ENCODE measurements around the gene PIK3R5.

The PIK3R5 gene

DNA sequence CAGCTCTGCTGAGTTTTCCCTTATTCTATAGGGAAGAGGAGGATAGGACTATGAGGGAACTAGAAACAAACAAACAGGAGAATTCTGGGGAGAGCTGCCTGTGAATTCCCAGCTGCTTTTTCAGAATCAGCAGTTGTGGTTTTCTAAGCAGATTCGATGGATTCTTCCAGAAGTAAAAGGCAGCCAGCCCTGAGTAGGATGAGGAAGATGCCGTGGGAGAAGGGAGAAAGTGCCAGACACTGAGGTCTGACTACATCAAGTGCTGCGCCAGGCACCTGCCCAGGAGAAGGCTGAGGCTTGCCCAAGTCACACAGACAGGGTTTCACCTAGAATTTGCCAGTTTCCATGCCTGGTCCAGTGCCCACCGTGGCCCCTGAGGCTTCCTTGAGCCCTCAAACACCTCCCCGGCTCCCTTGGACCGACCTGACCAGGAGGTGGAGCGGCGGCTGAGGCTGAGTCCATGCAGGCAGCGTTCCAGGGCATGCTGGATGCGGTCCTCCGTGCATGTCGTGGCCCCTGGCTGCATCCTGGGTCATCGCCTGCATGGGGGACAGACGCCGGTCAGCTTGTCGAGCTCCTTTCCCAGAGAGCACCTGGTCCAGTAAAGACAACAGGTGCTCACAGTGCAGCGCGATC is 54.4 kb downstream of the PIK3R5 start:
- Mint-ChIP-seq H3K9me3 (no peaks in the 10 kb centered on the region), H3K36me3 (ENCODE audit: insufficient read depth) (peaks cover 38% of the 10 kb centered on the region), H3K27ac (ENCODE audit: low read depth) (peak overlapping the region; percentile 91), H3K27me3 (no peaks in the 10 kb centered on the region), H3K4me1 (peaks cover 50% of the 10 kb centered on the region), H3K4me3 (no peak overlapping the region)
- ATAC-seq (replicated peaks; ENCODE audit: extremely low read depth, poor library complexity, severe bottlenecking) (no peak), DNase-seq (ENCODE audit: low spot score in 2 of 2) (no peak)

DNA sequence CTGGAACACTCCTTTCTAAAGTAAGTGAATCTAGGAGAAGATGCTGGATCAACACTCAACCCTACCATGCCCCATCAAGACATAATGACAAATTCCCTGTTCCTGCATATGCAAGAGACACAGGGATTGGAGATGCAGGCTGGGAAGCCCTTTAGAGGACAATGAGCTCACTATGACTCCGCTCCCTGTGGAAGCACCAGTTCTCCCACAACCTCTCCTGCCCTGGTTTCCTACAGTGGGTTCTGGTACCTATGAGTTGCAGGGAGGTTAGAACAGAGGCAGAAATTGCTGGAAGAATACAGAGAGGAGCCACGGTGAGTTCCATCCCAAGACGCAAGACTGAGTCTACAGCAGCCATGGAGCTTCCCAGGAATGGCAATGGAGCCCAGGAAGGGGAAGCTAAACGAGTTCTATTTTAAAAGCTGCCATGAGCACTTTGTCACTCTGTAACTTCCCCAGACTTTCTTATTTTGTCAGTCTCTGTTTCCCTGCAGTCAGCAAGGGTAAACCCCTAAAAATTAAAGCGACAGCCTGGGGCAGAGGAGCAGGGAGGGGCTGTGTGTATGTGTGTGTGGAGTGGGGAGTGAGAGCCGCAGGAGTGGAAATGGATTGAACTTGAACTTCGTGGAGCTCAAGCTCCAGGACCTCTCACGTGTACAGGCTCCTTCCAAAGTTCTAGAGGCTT is 55.8 kb downstream of the PIK3R5 start:
- peak overlapping the region; percentile 27 for H3K27ac Mint-ChIP-seq (ENCODE audit: low read depth)
- peaks cover 53% of the 10 kb centered on the region for H3K4me1 Mint-ChIP-seq
- no peak for ATAC-seq (replicated peaks; ENCODE audit: extremely low read depth, poor library complexity, severe bottlenecking)
- H3K4me3 Mint-ChIP-seq = no peak overlapping the region
- H3K27me3 Mint-ChIP-seq = no peaks in the 10 kb centered on the region
- H3K36me3 Mint-ChIP-seq (ENCODE audit: insufficient read depth) = peaks cover 49% of the 10 kb centered on the region
- no peaks in the 10 kb centered on the region for H3K9me3 Mint-ChIP-seq
- no peak for DNase-seq (ENCODE audit: low spot score in 2 of 2)

DNA sequence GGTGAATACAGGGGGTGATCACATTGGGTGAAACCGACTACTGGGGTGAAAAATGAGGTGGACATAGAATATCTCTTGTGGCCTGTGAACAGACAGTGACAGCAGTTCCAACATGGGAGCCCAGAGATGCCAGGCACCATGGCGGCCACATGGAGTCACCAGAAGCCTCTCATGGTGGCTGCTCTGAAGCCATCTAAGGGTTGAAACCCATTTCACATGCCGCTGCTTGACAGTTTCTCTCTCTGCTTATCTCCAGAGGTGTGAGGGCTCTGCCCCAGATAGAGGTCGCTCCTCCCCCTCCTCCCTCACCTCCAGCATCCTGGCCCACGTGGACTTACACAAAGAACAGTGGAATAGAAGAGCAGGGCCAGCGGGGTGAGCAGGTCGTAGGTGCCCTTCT is 60.2 kb downstream of the PIK3R5 start:
- DNase-seq (ENCODE audit: low spot score in 2 of 2) (no peak), ATAC-seq (replicated peaks; ENCODE audit: extremely low read depth, poor library complexity, severe bottlenecking) (no peak)
- Mint-ChIP-seq H3K9me3 (no peaks in the 10 kb centered on the region), H3K27ac (ENCODE audit: low read depth) (peak overlapping the region; percentile 75), H3K4me3 (no peak overlapping the region), H3K4me1 (peaks cover 50% of the 10 kb centered on the region), H3K36me3 (ENCODE audit: insufficient read depth) (peaks cover 73% of the 10 kb centered on the region), H3K27me3 (no peaks in the 10 kb centered on the region)

DNA sequence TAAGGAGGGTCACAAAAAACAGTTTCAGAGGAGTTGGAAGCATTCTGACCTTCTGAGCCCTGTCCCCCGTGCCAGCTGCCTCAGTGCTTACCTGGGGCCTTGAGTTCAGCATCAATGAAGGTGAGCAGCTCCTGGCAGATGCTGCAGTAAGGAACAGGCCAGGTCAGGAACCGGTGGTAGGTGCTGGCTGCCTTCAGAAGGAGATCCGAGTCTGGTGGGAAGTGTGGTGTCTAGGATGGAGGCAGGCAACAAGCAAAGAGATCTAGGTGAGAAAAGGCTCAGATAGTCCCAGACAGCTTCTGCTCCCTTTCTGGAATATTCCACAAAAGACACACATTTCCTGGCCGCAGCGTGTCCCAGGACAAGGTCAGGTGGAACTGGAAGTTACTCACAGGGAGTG is 60.8 kb downstream of the PIK3R5 start:
- Mint-ChIP-seq H3K27ac (ENCODE audit: low read depth) (peak overlapping the region; percentile 80), H3K9me3 (no peaks in the 10 kb centered on the region), H3K36me3 (ENCODE audit: insufficient read depth) (peaks cover 74% of the 10 kb centered on the region), H3K4me1 (peaks cover 55% of the 10 kb centered on the region), H3K27me3 (no peaks in the 10 kb centered on the region), H3K4me3 (no peak overlapping the region)
- no peak for ATAC-seq (replicated peaks; ENCODE audit: extremely low read depth, poor library complexity, severe bottlenecking)
- DNase-seq (ENCODE audit: low spot score in 2 of 2) = no peak

DNA sequence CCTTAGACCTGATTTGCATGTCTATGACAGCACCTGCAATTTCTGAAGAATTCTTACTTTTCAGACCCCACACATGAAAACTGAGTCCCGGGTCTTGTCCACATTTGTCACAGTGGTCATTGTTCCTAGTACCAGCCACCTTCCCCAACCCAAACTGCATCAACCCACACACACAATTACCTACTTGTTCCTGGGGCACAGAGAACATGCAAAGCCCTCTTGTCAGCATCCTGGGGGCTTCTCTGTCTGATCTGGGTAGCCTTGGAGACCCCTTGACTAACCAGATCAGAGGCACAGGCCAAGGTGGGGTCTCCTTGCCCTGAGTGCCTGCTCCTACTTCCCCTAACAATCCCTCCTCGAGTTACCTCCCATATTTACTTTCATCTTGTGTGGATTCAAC is 61.3 kb downstream of the PIK3R5 start:
- Mint-ChIP-seq H3K9me3 (no peaks in the 10 kb centered on the region), H3K27ac (ENCODE audit: low read depth) (peak overlapping the region; percentile 80), H3K27me3 (no peaks in the 10 kb centered on the region), H3K36me3 (ENCODE audit: insufficient read depth) (peaks cover 73% of the 10 kb centered on the region), H3K4me3 (no peak overlapping the region), H3K4me1 (peaks cover 58% of the 10 kb centered on the region)
- ATAC-seq (replicated peaks; ENCODE audit: extremely low read depth, poor library complexity, severe bottlenecking) (no peak), DNase-seq (ENCODE audit: low spot score in 2 of 2) (no peak)

DNA sequence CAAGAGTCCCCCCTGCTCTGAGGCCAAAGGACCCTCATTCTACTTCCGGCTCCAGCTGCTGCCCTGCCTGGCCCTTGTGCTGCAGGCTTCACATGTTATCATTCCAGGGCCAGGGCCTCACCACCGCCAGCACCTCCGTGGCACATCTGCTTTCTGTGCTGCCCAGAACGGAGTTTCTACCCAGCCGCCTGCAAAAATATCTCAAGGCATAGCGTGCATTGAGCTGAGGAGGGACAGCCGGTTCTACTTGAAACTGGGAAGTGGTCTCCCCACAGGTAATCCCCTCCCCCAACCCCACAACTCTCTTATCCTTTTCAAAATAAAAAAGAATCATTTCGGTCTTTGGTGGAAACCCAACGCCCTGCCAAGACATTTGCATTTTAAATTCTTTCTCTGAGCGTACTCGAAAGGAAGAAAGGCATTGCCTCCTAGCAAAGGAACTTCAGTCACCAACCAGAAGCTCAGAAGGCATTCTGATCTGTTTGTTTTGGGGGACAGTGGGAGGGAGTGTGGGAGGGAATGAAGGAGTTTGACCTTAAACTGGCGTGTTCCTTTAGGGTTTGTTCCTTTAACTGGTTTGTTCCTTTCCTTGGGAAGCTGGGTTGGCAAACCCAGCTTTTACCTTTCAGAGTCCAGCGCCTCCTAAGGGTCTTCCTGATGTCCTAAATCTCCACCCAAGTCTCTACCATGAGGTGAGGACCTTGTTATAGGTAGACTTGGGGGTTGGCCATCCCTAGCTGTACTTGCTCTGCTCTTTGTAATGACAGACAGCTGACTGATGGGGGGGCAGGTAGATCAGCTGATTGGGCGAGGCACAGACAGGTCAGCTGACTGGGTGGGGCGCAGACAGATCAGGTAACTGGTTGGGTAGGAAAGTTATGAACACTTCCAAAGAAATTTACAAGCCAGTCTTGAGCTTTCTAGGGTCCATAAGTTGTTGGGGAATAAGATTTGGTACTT is 64.6 kb downstream of the PIK3R5 start:
- Mint-ChIP-seq H3K9me3 (no peaks in the 10 kb centered on the region), H3K27ac (ENCODE audit: low read depth) (peak overlapping the region; percentile 88), H3K36me3 (ENCODE audit: insufficient read depth) (peaks cover 64% of the 10 kb centered on the region), H3K27me3 (no peaks in the 10 kb centered on the region), H3K4me3 (no peak overlapping the region), H3K4me1 (peaks cover 77% of the 10 kb centered on the region)
- no peak for ATAC-seq (replicated peaks; ENCODE audit: extremely low read depth, poor library complexity, severe bottlenecking)
- DNase-seq (ENCODE audit: low spot score in 2 of 2) = no peak

DNA sequence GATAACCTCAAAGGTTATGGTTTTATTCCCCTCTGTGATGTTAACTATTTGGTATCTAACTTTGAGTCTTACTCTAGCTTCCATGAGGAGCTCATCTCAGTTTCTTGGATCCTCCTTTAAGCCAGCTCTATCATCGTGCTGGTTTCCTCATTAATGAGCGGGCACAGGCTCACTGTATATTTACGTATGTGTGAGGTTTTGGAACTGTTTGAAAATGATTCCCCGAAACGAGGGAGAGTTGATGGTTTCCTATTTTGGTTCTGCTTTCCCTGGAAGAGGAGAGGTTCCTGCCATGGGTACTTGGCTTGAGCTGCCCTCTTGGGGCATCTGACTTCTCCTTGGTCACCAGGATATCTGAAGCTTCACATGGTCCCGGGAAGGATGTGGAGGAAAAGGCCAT is 65.3 kb downstream of the PIK3R5 start:
- H3K36me3 Mint-ChIP-seq (ENCODE audit: insufficient read depth) = peaks cover 62% of the 10 kb centered on the region
- H3K4me1 Mint-ChIP-seq = peaks cover 77% of the 10 kb centered on the region
- H3K27ac Mint-ChIP-seq (ENCODE audit: low read depth) = peak overlapping the region; percentile 88
- DNase-seq (ENCODE audit: low spot score in 2 of 2) = no peak
- no peaks in the 10 kb centered on the region for H3K9me3 Mint-ChIP-seq
- H3K4me3 Mint-ChIP-seq = no peak overlapping the region
- no peaks in the 10 kb centered on the region for H3K27me3 Mint-ChIP-seq
- no peak for ATAC-seq (replicated peaks; ENCODE audit: extremely low read depth, poor library complexity, severe bottlenecking)

DNA sequence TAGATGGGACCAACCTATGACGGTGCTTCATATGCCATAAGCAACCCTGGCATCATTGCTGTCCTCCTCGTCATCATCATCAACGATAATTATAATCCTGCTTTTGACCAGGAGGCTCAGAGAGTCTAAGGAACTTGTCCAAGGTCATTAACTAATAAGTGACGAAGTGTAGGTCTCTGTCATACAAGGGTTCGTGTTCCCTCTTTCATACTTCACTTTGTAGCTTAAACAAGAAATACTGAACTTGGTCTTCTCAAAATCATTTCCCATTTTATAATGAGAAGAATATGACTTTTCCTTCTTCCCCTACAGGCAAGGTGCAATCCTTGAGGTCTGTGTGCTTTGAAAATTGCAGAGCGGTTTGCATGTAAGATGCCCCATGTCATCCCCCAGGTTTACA is 66.9 kb downstream of the PIK3R5 start:
- Mint-ChIP-seq H3K27me3 (no peaks in the 10 kb centered on the region), H3K27ac (ENCODE audit: low read depth) (peak overlapping the region; percentile 88), H3K4me3 (peak overlapping the region; percentile 36), H3K4me1 (peaks cover 75% of the 10 kb centered on the region), H3K36me3 (ENCODE audit: insufficient read depth) (peaks cover 58% of the 10 kb centered on the region), H3K9me3 (no peaks in the 10 kb centered on the region)
- no peak for DNase-seq (ENCODE audit: low spot score in 2 of 2)
- ATAC-seq (replicated peaks; ENCODE audit: extremely low read depth, poor library complexity, severe bottlenecking) = no peak

DNA sequence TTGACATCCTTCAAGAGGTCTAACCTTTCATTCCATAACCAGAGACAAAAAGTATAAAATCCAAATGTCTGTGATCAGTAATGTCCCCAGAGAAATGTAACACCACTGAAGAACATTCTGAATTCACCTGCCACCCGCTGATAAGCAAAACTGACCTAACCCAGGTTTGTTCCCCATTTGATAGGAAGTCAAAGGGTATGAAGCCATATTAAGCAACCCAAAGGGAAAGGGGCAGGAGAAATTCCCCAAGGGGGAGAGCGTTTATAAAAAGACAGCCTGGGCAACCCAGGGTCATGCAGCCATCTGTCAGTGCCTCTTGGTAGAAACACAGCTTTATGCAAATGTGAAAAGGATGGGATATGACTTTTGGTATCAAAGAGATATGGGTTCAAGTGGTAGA is 67.4 kb downstream of the PIK3R5 start:
- DNase-seq (ENCODE audit: low spot score in 2 of 2) (no peak), ATAC-seq (replicated peaks; ENCODE audit: extremely low read depth, poor library complexity, severe bottlenecking) (no peak)
- H3K4me1 Mint-ChIP-seq = peaks cover 75% of the 10 kb centered on the region

DNA sequence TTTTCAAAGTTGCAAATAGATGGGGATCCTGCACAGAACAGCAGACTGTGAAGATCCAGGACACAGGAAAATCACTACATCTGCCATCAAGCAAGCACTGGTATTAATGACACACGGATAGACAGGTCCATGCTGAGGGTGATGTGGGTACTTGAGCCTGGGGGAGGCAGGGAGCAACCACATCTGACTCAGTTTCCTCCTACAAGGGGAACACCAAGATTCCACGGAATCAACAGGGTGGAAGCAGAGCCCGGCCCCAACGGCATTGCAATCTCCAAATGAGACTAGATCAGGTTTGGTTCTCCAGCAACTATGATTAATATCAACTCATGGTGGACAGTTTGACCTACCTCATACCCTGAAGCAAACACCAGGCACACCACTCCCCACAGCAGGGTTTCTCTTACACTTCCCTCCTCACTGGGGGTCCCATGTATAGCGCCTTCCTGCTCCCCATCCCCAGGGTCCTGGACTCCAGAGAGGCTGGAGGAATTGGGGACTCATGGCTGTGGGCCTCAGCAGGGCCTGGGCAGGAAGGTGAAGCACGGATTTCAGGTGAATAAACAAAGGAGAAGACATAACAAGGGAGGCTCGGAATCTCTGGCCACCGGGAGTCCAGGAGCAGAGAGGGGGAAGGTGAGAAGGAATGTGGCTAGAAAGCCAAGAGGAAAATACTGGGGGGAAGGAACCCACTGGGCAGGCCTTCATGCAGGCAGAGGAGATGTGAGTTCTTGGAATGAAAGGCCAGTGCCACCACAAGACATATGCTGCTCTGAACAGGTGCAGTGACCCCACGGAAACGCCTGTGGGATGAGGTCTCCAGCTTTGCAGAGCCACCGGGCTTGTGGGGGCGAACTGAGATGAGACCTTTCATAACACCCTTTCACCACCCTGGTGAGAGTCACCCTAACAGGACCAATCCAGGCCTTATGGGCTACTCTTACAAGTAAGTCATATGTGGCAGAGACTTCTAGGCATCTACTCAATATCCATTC is 68.6 kb downstream of the PIK3R5 start:
- DNase-seq (ENCODE audit: low spot score in 2 of 2) (no peak), ATAC-seq (replicated peaks; ENCODE audit: extremely low read depth, poor library complexity, severe bottlenecking) (no peak)
- Mint-ChIP-seq H3K9me3 (no peaks in the 10 kb centered on the region), H3K4me1 (peaks cover 85% of the 10 kb centered on the region), H3K27ac (ENCODE audit: low read depth) (peak overlapping the region; percentile 88), H3K36me3 (ENCODE audit: insufficient read depth) (peaks cover 57% of the 10 kb centered on the region), H3K27me3 (no peaks in the 10 kb centered on the region), H3K4me3 (no peak overlapping the region)

More for the DNA sequence above, 67.4 kb downstream of the PIK3R5 start:
- peak overlapping the region; percentile 88 for H3K27ac Mint-ChIP-seq (ENCODE audit: low read depth)
- H3K4me3 Mint-ChIP-seq = peak overlapping the region; percentile 36
- H3K36me3 Mint-ChIP-seq (ENCODE audit: insufficient read depth) = peaks cover 58% of the 10 kb centered on the region
- H3K9me3 Mint-ChIP-seq = no peaks in the 10 kb centered on the region
- H3K27me3 Mint-ChIP-seq = no peaks in the 10 kb centered on the region

DNA sequence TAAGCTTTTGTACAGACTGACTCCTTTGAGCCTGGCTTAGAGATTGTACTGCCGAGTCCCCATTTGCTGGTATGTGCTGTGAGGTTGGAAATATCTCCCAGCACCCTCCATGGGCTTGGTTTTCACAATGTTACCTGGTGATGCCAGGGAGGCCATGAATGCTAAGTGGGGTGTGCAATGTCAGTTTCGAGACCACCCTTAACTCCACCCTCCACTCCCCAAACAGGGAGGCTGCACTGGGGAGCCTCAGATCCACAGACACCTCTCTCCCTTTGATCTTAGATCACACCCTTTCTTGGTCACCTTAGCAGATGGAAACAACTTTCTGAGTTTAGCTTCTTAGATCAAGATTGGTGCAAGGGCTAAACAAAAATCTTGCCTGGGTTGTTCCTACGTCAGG is 69.4 kb downstream of the PIK3R5 start:
- no peak overlapping the region for H3K4me3 Mint-ChIP-seq
- ATAC-seq (replicated peaks; ENCODE audit: extremely low read depth, poor library complexity, severe bottlenecking) = no peak
- peak overlapping the region; percentile 75 for H3K27ac Mint-ChIP-seq (ENCODE audit: low read depth)
- no peaks in the 10 kb centered on the region for H3K9me3 Mint-ChIP-seq
- DNase-seq (ENCODE audit: low spot score in 2 of 2) = no peak
- H3K27me3 Mint-ChIP-seq = no peaks in the 10 kb centered on the region
- H3K36me3 Mint-ChIP-seq (ENCODE audit: insufficient read depth) = peaks cover 52% of the 10 kb centered on the region
- peaks cover 78% of the 10 kb centered on the region for H3K4me1 Mint-ChIP-seq
